Calu3 (cell line): Measurements from ENCODE around the gene PKIB. TPM values are rescaled to one million over a fixed set of nuclear protein-coding genes. Genes with fewer than 3 reads are reported as not detected.

ENCODE experiments used
- BruUV-seq: library from RNA; stranded (reverse); fragments of 400-500 nt; replicated peaks from 2 replicates; lab custom pipeline; 2021; lab: Mats Ljungman, UMichigan
- CTCF ChIA-PET: fragments of 300-600 bp; sonication (Branson Sonifier 250); formaldehyde crosslinking; loops from one replicate; lab custom pipeline; 2022; ENCODE audit warnings: antibody characterized with exemption; lab: Charles Lee
- DNase-seq: peaks from one replicate; pipeline ENCODE4 v3.0.0; 2022
- H3K27ac Mint-ChIP-seq: one replicate; pipeline ENCODE4 v1.8.0; 2022; ENCODE audit warnings: mixed read lengths; ENCODE audit not compliant: unreplicated experiment
- H3K27me3 Mint-ChIP-seq: one replicate; pipeline ENCODE4 v1.8.0; 2022; ENCODE audit warnings: mixed read lengths; ENCODE audit not compliant: unreplicated experiment
- H3K36me3 Mint-ChIP-seq: one replicate; pipeline ENCODE4 v1.8.0; 2022; ENCODE audit warnings: mild to moderate bottlenecking, moderate library complexity, mixed read lengths; ENCODE audit not compliant: insufficient read depth, unreplicated experiment
- H3K4me1 Mint-ChIP-seq: one replicate; pipeline ENCODE4 v1.8.0; 2022; ENCODE audit warnings: mild to moderate bottlenecking, low read depth, mixed read lengths; ENCODE audit not compliant: unreplicated experiment
- H3K4me3 Mint-ChIP-seq: one replicate; pipeline ENCODE4 v1.8.0; 2022; ENCODE audit warnings: mild to moderate bottlenecking, low read depth, moderate library complexity, mixed read lengths; ENCODE audit not compliant: unreplicated experiment
- H3K9me3 Mint-ChIP-seq: one replicate; pipeline ENCODE4 v1.8.0; 2022; ENCODE audit warnings: low read depth, mixed read lengths; ENCODE audit not compliant: unreplicated experiment
- CTCF ChIP-seq: fragments of 200-600 bp; IDR thresholded peaks from one replicate; pipeline ENCODE4 v1.8.0; 2022; ENCODE audit warnings: antibody characterized with exemption; ENCODE audit not compliant: unreplicated experiment
- intact Hi-C: fragments of 100-400 bp; cut with micrococcal nuclease; formaldehyde crosslinking; loops from one replicate; pipeline ENCODE4 v1.10.0; 2022; ENCODE audit not compliant: unreplicated experiment
- total RNA-seq: library from RNA; stranded (reverse); gene quantifications from 2 replicates; pipeline ENCODE4 v1.2.3, GENCODE V29; 2022

PKIB gene
- total RNA-seq, 1 experiment from 2014 or later, result 17.2 TPM

GRCh38 chr6:122770835-122771601 lies 160.8 kb downstream of the PKIB start:
- no TSS peak for BruUV-seq
- intact Hi-C loops, result loop anchor here (10.0 kb wide), 1 partner anchor 64 kb away; no protein-coding TSS in a partner anchor

GRCh38 chr6:122772724-122773415 lies 162.7 kb downstream of the PKIB start:
- CTCF ChIA-PET, result no interaction called here
- no peak for TF ChIP-seq CTCF
- Mint-ChIP-seq H3K27ac (no peak overlapping the region), H3K27me3 (no peaks in the 10 kb centered on the region), H3K36me3 (no peaks in the 10 kb centered on the region), H3K4me3 (no peak overlapping the region), H3K4me1 (peaks cover 17% of the 10 kb centered on the region), H3K9me3 (peaks cover 2% of the 10 kb centered on the region)
- intact Hi-C loops, result loop anchor here (10.0 kb wide), 1 partner anchor 62 kb away; no protein-coding TSS in a partner anchor
- BruUV-seq, result no TSS peak
- no peak for DNase-seq

More at GRCh38 chr6:122770835-122771601, 160.8 kb downstream of the PKIB start:
- TF ChIP-seq CTCF, result no peak
- Mint-ChIP-seq H3K27me3 (no peaks in the 10 kb centered on the region), H3K9me3 (no peaks in the 10 kb centered on the region), H3K4me3 (no peak overlapping the region), H3K36me3 (no peaks in the 10 kb centered on the region), H3K27ac (no peak overlapping the region), H3K4me1 (peaks cover 17% of the 10 kb centered on the region)
- CTCF ChIA-PET, result interaction anchor here (1.0 to 1.3 kb wide), 3 partner anchors 19 to 68 kb away, joined by 5 to 31 read pairs (median 5); partner anchors contain the start of gene SMPDL3A
- DNase-seq, result no peak

Other genes with a start within 250 kb of the PKIB start
- 10.6 and 11.4 TPM in 2 replicates for gene HSF2, start 210.8 kb upstream of the PKIB start, total RNA-seq
- 117 and 125 TPM in 2 replicates for gene SERINC1, start 138.6 kb upstream of the PKIB start, total RNA-seq
- gene FABP7, start 169.3 kb downstream of the PKIB start, total RNA-seq, result not detected in 2 replicates
- gene SMPDL3A, start 178.9 kb downstream of the PKIB start, total RNA-seq, result 1.6 and 1.8 TPM in 2 replicates